GM12878 (cell line): ENCODE data around the gene CSH2. TPM values are rescaled to one million over a fixed set of nuclear protein-coding genes. Genes with fewer than 3 reads are reported as not detected.

Experiments used
- ATAC-seq: fragments of 200-7000 bp; cut with Tn5 transposase; 3 replicates; pipeline ENCODE4 v1.9.1; 2020; ENCODE audit warnings: mild to moderate bottlenecking, moderate library complexity
- BruUV-seq: library from RNA; stranded (reverse); fragments of 400-500 nt; replicated peaks from 2 replicates; lab custom pipeline; 2021; lab: Mats Ljungman, UMichigan
- CTCF ChIA-PET: fragments of 300-600 bp; sonication (Branson Sonifier 250); formaldehyde crosslinking; extraction: SDS; loops from one replicate; lab custom pipeline; 2021; ENCODE audit warnings: inconsistent platforms; lab: Yijun Ruan, JAX
- POLR2A ChIA-PET: fragments of 350-600 bp; formaldehyde crosslinking; extraction: SDS; loops from one replicate; lab custom pipeline; 2021; ENCODE audit warnings: inconsistent platforms; lab: Charles Lee
- RAD21 ChIA-PET: fragments of 300-600 bp; sonication (Branson Sonifier 250); formaldehyde crosslinking; loops from one replicate; lab custom pipeline; 2023; ENCODE audit warnings: antibody characterized with exemption; ENCODE audit not compliant: unreplicated experiment; lab: Charles Lee
- SMC1A ChIA-PET: fragments of 300-600 bp; sonication (Branson Sonifier 250); formaldehyde crosslinking; loops from one replicate; lab custom pipeline; 2023; ENCODE audit not compliant: unreplicated experiment, uncharacterized antibody; lab: Charles Lee
- DNase-seq: peaks from one replicate; pipeline ENCODE4 v3.0.0-alpha.2; 2011; ENCODE audit warnings: low read depth, low spot score
- FAIRE-seq: peaks from 3 replicates; lab custom pipeline; 2011; peaks lifted over from hg19 to GRCh38; lab: Jason Lieb, UNC
- H2AFZ ChIP-seq: 2 replicates; pipeline ENCODE4 v1.6.0; 2011; ENCODE audit warnings: low read depth, low read length, control low read depth; ENCODE audit not compliant: control insufficient read depth
- H3K27ac ChIP-seq: 2 replicates; pipeline ENCODE4 v1.5.1; 2011; ENCODE audit warnings: control low read depth; ENCODE audit not compliant: control insufficient read depth, insufficient read depth
- H3K27me3 ChIP-seq, 2 experiments: replicated peaks in 1 of 2; 2 replicates each; pipeline versions ENCODE4 v1.6.0 to v1.6.1; 2011; ENCODE audit warnings: low read length in 1 of 2; ENCODE audit not compliant: control insufficient read depth in 2 of 2, insufficient read depth in 2 of 2
- H3K36me3 ChIP-seq, 2 experiments: 2 replicates each; pipeline ENCODE4 v1.5.1; 2011; ENCODE audit warnings: low read length in 1 of 2; ENCODE audit not compliant: control insufficient read depth in 2 of 2, insufficient read depth in 2 of 2
- H3K4me1 ChIP-seq: 2 replicates; pipeline ENCODE4 v1.6.1; 2011; ENCODE audit warnings: mild to moderate bottlenecking, low read length, moderate library complexity, mixed read lengths; ENCODE audit not compliant: control insufficient read depth, insufficient read depth
- H3K4me2 ChIP-seq: 2 replicates; pipeline ENCODE4 v1.6.0; 2011; ENCODE audit warnings: control low read depth; ENCODE audit not compliant: control insufficient read depth, insufficient read depth
- H3K4me3 ChIP-seq: fragments of 200-600 bp; sonication (generic); 2 replicates; pipeline ENCODE4 v1.5.1; 2016
- H3K79me2 ChIP-seq: 2 replicates; pipeline ENCODE4 v1.6.0; 2011; ENCODE audit warnings: low read length; ENCODE audit not compliant: control insufficient read depth, insufficient read depth
- H3K9ac ChIP-seq: 2 replicates; pipeline ENCODE4 v1.8.0; 2011; ENCODE audit warnings: low read length, control low read depth, mixed read lengths; ENCODE audit not compliant: control insufficient read depth, insufficient read depth
- H3K9me3 ChIP-seq: replicated peaks from 3 replicates; pipeline ENCODE4 v1.5.1; 2011; ENCODE audit warnings: mild to moderate bottlenecking, low read length; ENCODE audit not compliant: control insufficient read depth, insufficient read depth
- H4K20me1 ChIP-seq: 2 replicates; pipeline ENCODE4 v1.6.0; 2011; ENCODE audit not compliant: control insufficient read depth, insufficient read depth
- CBX3 ChIP-seq: fragments of 200-600 bp; sonication (generic); IDR thresholded peaks from 2 replicates; pipeline ENCODE4 v1.6.1; 2016; ENCODE audit warnings: low read depth, borderline replicate concordance
- POLR2A ChIP-seq: IDR thresholded peaks from 2 replicates; pipeline ENCODE4 v1.6.1; 2011; ENCODE audit warnings: low read depth, mild to moderate bottlenecking, low read length
- POLR2AphosphoS2 ChIP-seq: IDR thresholded peaks from 2 replicates; pipeline ENCODE4 v1.6.1; 2011; ENCODE audit warnings: low read depth, mild to moderate bottlenecking, low read length, improper control_type of control experiment, moderate library complexity
- RBBP5 ChIP-seq: fragments of 200-600 bp; sonication (generic); conservative IDR thresholded peaks from 2 replicates; pipeline ENCODE4 v1.6.1; 2016
- SRF ChIP-seq, 2 experiments: IDR thresholded peaks; 2 replicates each; pipeline ENCODE4 v1.6.1; 2011; ENCODE audit warnings: low read depth in 2 of 2, low read length in 2 of 2, mild to moderate bottlenecking in 1 of 2, moderate library complexity in 1 of 2
- STAT1 ChIP-seq: fragments of 450-650 bp; conservative IDR thresholded peaks from 2 replicates; pipeline ENCODE4 v1.6.1; 2014; ENCODE audit warnings: antibody characterized with exemption, mild to moderate bottlenecking
- TCF12 ChIP-seq: IDR thresholded peaks from 2 replicates; pipeline ENCODE4 v1.6.1; 2011; ENCODE audit warnings: low read depth, mild to moderate bottlenecking, low read length
- in situ Hi-C: fragments of 300-500 bp; cut with MboI; formaldehyde crosslinking; loops from 9 replicates; pipeline ENCODE4 v1.14.3; 2018; ENCODE audit warnings: mixed read lengths
- intact Hi-C: fragments of 100-400 bp; cut with micrococcal nuclease; formaldehyde crosslinking; loops from one replicate; pipeline ENCODE4 v1.14.2; 2022; ENCODE audit not compliant: unreplicated experiment
- polyA plus RNA-seq, 11 experiments: library from polyadenylated mRNA; depleted of rRNA in 4 of 11; unstranded in 6 of 11; stranded (reverse) in 5 of 11; fragments of >200 nt; fragmentation: Nextera tagmentation in 4 of 11; fragmentation: Illumina TruSeq in 1 of 11; extraction: Ambion mirVana in 4 of 11; extraction: Trizol in 1 of 11; gene quantifications; 1 replicate in 1 of 11; 2 replicates in 10 of 11; pipeline versions ENCODE4 v1.2.1 to v1.2.3, GENCODE V29; 2011 to 2016; ENCODE audit warnings: inconsistent platforms in 2 of 11, missing spikeins in 2 of 11, low read depth in 1 of 11
- small RNA-seq: library from RNA; depleted of rRNA; stranded (forward); fragments of <200 nt; gene quantifications from one replicate; pipeline ENCODE3, GENCODE V24; 2014
- total RNA-seq, 4 experiments: library from RNA; depleted of rRNA in 3 of 4; stranded (reverse); fragments of >200 nt in 3 of 4; fragmentation: Illumina TruSeq in 1 of 4; extraction: Trizol in 1 of 4; gene quantifications; 2 replicates each; pipeline versions ENCODE4 v1.2.1 to v1.2.3, GENCODE V29; 2013 to 2021

CSH2 gene
- total and polyA plus RNA-seq, 10 of the 15 experiments (the other 5 are each of a cell fraction or from before 2014, with no cell fraction given), result not detected

DNA sequence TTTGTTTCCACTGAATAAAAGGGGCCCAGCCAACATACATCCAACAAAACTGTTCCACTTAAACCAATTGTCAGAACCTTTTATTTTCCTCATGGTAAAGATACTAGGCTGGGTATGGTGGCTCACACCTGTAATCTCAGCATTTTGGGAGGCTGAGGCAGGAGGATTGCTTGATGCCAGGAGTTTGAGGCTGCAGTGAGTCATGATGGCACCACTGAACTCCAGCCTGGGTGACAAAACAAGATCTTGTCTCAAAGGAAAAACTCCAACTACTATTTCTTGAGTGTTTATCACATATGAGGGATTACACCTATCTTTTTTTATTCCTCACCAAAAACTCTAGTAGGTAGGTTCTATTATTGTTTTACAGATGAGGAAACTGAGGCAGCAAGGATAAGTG lies 50.9 kb downstream of the CSH2 start:
- DNase-seq, result no peak
- intact Hi-C loops, result no loop called here
- no peak for ATAC-seq
- POLR2A ChIA-PET, result no interaction called here
- no peak overlapping the region for H3K9ac ChIP-seq
- BruUV-seq, result no TSS peak
- TF ChIP-seq TCF12, result no peak
- no peak for TF ChIP-seq CBX3
- TF ChIP-seq POLR2AphosphoS2, result peak; percentile 30; the same call in 1 of the 2 replicates
- TF ChIP-seq SRF (IDR thresholded peaks at IDR 0.05; ENCODE audit: low read depth in 2 of 2, low read length in 2 of 2), result no peak
- TF ChIP-seq POLR2A, result peak; percentile 17; the same call in 1 of the 2 replicates
- no peak for TF ChIP-seq STAT1
- TF ChIP-seq RBBP5, result no peak
- TF ChIP-seq, all 136 proteins: peak for 2
- Histone ChIP-seq H3K4me2 (no peak overlapping the region), H2AFZ (no peak overlapping the region), H3K4me3 (no peak overlapping the region), H3K9me3 (no peaks in the 10 kb centered on the region), H3K79me2 (peaks cover 21% of the 10 kb centered on the region), H3K36me3 (peaks cover 20 to 40% of the 10 kb centered on the region in 2 experiments), H3K27me3 (no peaks in the 10 kb centered on the region), H3K27ac (no peak overlapping the region), H3K4me1 (peaks cover 7% of the 10 kb centered on the region), H4K20me1 (no peaks in the 10 kb centered on the region; the same call in 1 of the 2 replicates)
- FAIRE-seq, result no peak
- SMC1A ChIA-PET, result no interaction called here
- CTCF ChIA-PET, result no interaction called here
- RAD21 ChIA-PET, result no interaction called here
- in situ Hi-C loops, result no loop called here

Small RNA genes lying within 50 kb of the gene (small RNA-seq; reads per million reads assigned to genes)
- gene AC040958.1 (not detected), gene AC127029.1 (not detected), gene GH1 (not detected)

Other genes starting within 250 kb of the CSH2 start
Only the 7 nearest of the 15 such genes appear.
- gene PSMC5, start 46.2 kb downstream of the CSH2 start, total RNA-seq (2014; rRNA removed), result 37.1 and 55.0 TPM in 2 replicates
- 89.0 and 89.2 TPM in 2 replicates for gene PSMC5, start 46.2 kb downstream of the CSH2 start, total RNA-seq (2014; rRNA removed; fragmentation: Illumina TruSeq; extraction: Trizol)
- 124 TPM in 2 replicates for gene PSMC5, start 46.2 kb downstream of the CSH2 start, total RNA-seq (2021)
- 119 and 156 TPM in 2 replicates for gene PSMC5, start 46.2 kb downstream of the CSH2 start, polyA plus RNA-seq (2011; rRNA removed)
- 139 TPM in 2 replicates for gene PSMC5, start 46.2 kb downstream of the CSH2 start, polyA plus RNA-seq (2014; fragmentation: Illumina TruSeq; extraction: Trizol)
- gene PSMC5, start 46.2 kb downstream of the CSH2 start, polyA plus RNA-seq (2014; fragmentation: Nextera tagmentation; extraction: Ambion mirVana), result 100 to 1,000 TPM; 115 to 266 TPM
- 164 and 173 TPM in 2 replicates for gene PSMC5, start 46.2 kb downstream of the CSH2 start, polyA plus RNA-seq (2014; rRNA removed)
- gene PSMC5, start 46.2 kb downstream of the CSH2 start, polyA plus RNA-seq (2016; fragmentation: Nextera tagmentation; extraction: Ambion mirVana), result 100 to 1,000 TPM; 212 to 214 TPM
- gene FTSJ3, start 46.0 kb downstream of the CSH2 start, total RNA-seq (2014; rRNA removed), result 48.9 and 57.5 TPM in 2 replicates
- gene FTSJ3, start 46.0 kb downstream of the CSH2 start, total RNA-seq (2014; rRNA removed; fragmentation: Illumina TruSeq; extraction: Trizol), result 46.9 and 47.0 TPM in 2 replicates
- 46.7 and 54.0 TPM in 2 replicates for gene FTSJ3, start 46.0 kb downstream of the CSH2 start, total RNA-seq (2021)
- gene FTSJ3, start 46.0 kb downstream of the CSH2 start, polyA plus RNA-seq (2011; rRNA removed), result 35.9 and 38.4 TPM in 2 replicates
- gene FTSJ3, start 46.0 kb downstream of the CSH2 start, polyA plus RNA-seq (2014; fragmentation: Illumina TruSeq; extraction: Trizol), result 50.5 and 54.9 TPM in 2 replicates
- gene FTSJ3, start 46.0 kb downstream of the CSH2 start, polyA plus RNA-seq (2014; fragmentation: Nextera tagmentation; extraction: Ambion mirVana), result 10 to 100 TPM; 17.2 to 34.2 TPM
- gene FTSJ3, start 46.0 kb downstream of the CSH2 start, polyA plus RNA-seq (2014; rRNA removed), result 42.6 TPM in 2 replicates
- 10 to 100 TPM; 71.0 to 79.2 TPM for gene FTSJ3, start 46.0 kb downstream of the CSH2 start, polyA plus RNA-seq (2016; fragmentation: Nextera tagmentation; extraction: Ambion mirVana)
- 111 and 112 TPM in 2 replicates for gene SMARCD2, start 31.0 kb downstream of the CSH2 start, total RNA-seq (2014; rRNA removed)
- 53.4 and 55.6 TPM in 2 replicates for gene SMARCD2, start 31.0 kb downstream of the CSH2 start, total RNA-seq (2014; rRNA removed; fragmentation: Illumina TruSeq; extraction: Trizol)
- 95.3 and 97.9 TPM in 2 replicates for gene SMARCD2, start 31.0 kb downstream of the CSH2 start, total RNA-seq (2021)
- 33.4 and 78.4 TPM in 2 replicates for gene SMARCD2, start 31.0 kb downstream of the CSH2 start, polyA plus RNA-seq (2011; rRNA removed)
- gene SMARCD2, start 31.0 kb downstream of the CSH2 start, polyA plus RNA-seq (2014; fragmentation: Illumina TruSeq; extraction: Trizol), result 56.1 and 71.5 TPM in 2 replicates
- 1 to 10 TPM; 2.4 to 5.6 TPM for gene SMARCD2, start 31.0 kb downstream of the CSH2 start, polyA plus RNA-seq (2014; fragmentation: Nextera tagmentation; extraction: Ambion mirVana)
- 72.7 and 80.6 TPM in 2 replicates for gene SMARCD2, start 31.0 kb downstream of the CSH2 start, polyA plus RNA-seq (2014; rRNA removed)
- gene SMARCD2, start 31.0 kb downstream of the CSH2 start, polyA plus RNA-seq (2016; fragmentation: Nextera tagmentation; extraction: Ambion mirVana), result 10 to 100 TPM; 13.7 to 47.8 TPM
- not detected in 2 replicates for gene GH2, start 8.3 kb upstream of the CSH2 start, total RNA-seq (2014; rRNA removed)
- gene GH2, start 8.3 kb upstream of the CSH2 start, total RNA-seq (2014; rRNA removed; fragmentation: Illumina TruSeq; extraction: Trizol), result not detected in 2 replicates
- not detected in 2 replicates for gene GH2, start 8.3 kb upstream of the CSH2 start, total RNA-seq (2021)
- not detected in 2 replicates for gene GH2, start 8.3 kb upstream of the CSH2 start, polyA plus RNA-seq (2011; rRNA removed)
- gene GH2, start 8.3 kb upstream of the CSH2 start, polyA plus RNA-seq (2014; fragmentation: Illumina TruSeq; extraction: Trizol), result not detected in 2 replicates
- not detected for gene GH2, start 8.3 kb upstream of the CSH2 start, polyA plus RNA-seq (2014; fragmentation: Nextera tagmentation; extraction: Ambion mirVana)
- not detected in 2 replicates for gene GH2, start 8.3 kb upstream of the CSH2 start, polyA plus RNA-seq (2014; rRNA removed)
- not detected for gene GH2, start 8.3 kb upstream of the CSH2 start, polyA plus RNA-seq (2016; fragmentation: Nextera tagmentation; extraction: Ambion mirVana)
- gene CSH1, start 22.9 kb upstream of the CSH2 start, total RNA-seq (2014; rRNA removed), result not detected in 2 replicates
- gene CSH1, start 22.9 kb upstream of the CSH2 start, total RNA-seq (2014; rRNA removed; fragmentation: Illumina TruSeq; extraction: Trizol), result not detected in 2 replicates
- not detected in 2 replicates for gene CSH1, start 22.9 kb upstream of the CSH2 start, total RNA-seq (2021)
- not detected in 2 replicates for gene CSH1, start 22.9 kb upstream of the CSH2 start, polyA plus RNA-seq (2011; rRNA removed)
- gene CSH1, start 22.9 kb upstream of the CSH2 start, polyA plus RNA-seq (2014; fragmentation: Illumina TruSeq; extraction: Trizol), result not detected in 2 replicates
- not detected for gene CSH1, start 22.9 kb upstream of the CSH2 start, polyA plus RNA-seq (2014; fragmentation: Nextera tagmentation; extraction: Ambion mirVana)
- gene CSH1, start 22.9 kb upstream of the CSH2 start, polyA plus RNA-seq (2014; rRNA removed), result not detected in 2 replicates
- gene CSH1, start 22.9 kb upstream of the CSH2 start, polyA plus RNA-seq (2016; fragmentation: Nextera tagmentation; extraction: Ambion mirVana), result not detected
- gene CSHL1, start 37.6 kb upstream of the CSH2 start, total RNA-seq (2014; rRNA removed), result not detected in 2 replicates
- not detected in 2 replicates for gene CSHL1, start 37.6 kb upstream of the CSH2 start, total RNA-seq (2014; rRNA removed; fragmentation: Illumina TruSeq; extraction: Trizol)
- gene CSHL1, start 37.6 kb upstream of the CSH2 start, total RNA-seq (2021), result not detected in 2 replicates
- not detected in 2 replicates for gene CSHL1, start 37.6 kb upstream of the CSH2 start, polyA plus RNA-seq (2011; rRNA removed)
- gene CSHL1, start 37.6 kb upstream of the CSH2 start, polyA plus RNA-seq (2014; fragmentation: Illumina TruSeq; extraction: Trizol), result not detected in 2 replicates
- not detected for gene CSHL1, start 37.6 kb upstream of the CSH2 start, polyA plus RNA-seq (2014; fragmentation: Nextera tagmentation; extraction: Ambion mirVana)
- gene CSHL1, start 37.6 kb upstream of the CSH2 start, polyA plus RNA-seq (2014; rRNA removed), result not detected in 2 replicates
- gene CSHL1, start 37.6 kb upstream of the CSH2 start, polyA plus RNA-seq (2016; fragmentation: Nextera tagmentation; extraction: Ambion mirVana), result not detected
- gene GH1, start 45.2 kb upstream of the CSH2 start, total RNA-seq (2014; rRNA removed), result not detected in 2 replicates
- not detected in 2 replicates for gene GH1, start 45.2 kb upstream of the CSH2 start, total RNA-seq (2014; rRNA removed; fragmentation: Illumina TruSeq; extraction: Trizol)
- gene GH1, start 45.2 kb upstream of the CSH2 start, total RNA-seq (2021), result not detected in 2 replicates
- 0.27 and 0.42 TPM in 2 replicates for gene GH1, start 45.2 kb upstream of the CSH2 start, polyA plus RNA-seq (2011; rRNA removed)
- not detected in 2 replicates for gene GH1, start 45.2 kb upstream of the CSH2 start, polyA plus RNA-seq (2014; fragmentation: Illumina TruSeq; extraction: Trizol)
- gene GH1, start 45.2 kb upstream of the CSH2 start, polyA plus RNA-seq (2014; fragmentation: Nextera tagmentation; extraction: Ambion mirVana), result under 1 TPM in 1 of 2 experiments, not detected in 1; 0.13 TPM
- not detected in 2 replicates for gene GH1, start 45.2 kb upstream of the CSH2 start, polyA plus RNA-seq (2014; rRNA removed)
- not detected for gene GH1, start 45.2 kb upstream of the CSH2 start, polyA plus RNA-seq (2016; fragmentation: Nextera tagmentation; extraction: Ambion mirVana)